MV-4-11 (cell line): ENCODE measurements around the gene MGAT1.
"Not testable (repeated sequence)": the region's sequence is repeated elsewhere in the genome, so short reads cannot be mapped to it uniquely, and the experiment has no call there.

Source experiments
- DNase-seq: peaks from one replicate; lab custom pipeline; 2025; lab: John Stamatoyannopoulos, UW

MGAT1 gene

DNA sequence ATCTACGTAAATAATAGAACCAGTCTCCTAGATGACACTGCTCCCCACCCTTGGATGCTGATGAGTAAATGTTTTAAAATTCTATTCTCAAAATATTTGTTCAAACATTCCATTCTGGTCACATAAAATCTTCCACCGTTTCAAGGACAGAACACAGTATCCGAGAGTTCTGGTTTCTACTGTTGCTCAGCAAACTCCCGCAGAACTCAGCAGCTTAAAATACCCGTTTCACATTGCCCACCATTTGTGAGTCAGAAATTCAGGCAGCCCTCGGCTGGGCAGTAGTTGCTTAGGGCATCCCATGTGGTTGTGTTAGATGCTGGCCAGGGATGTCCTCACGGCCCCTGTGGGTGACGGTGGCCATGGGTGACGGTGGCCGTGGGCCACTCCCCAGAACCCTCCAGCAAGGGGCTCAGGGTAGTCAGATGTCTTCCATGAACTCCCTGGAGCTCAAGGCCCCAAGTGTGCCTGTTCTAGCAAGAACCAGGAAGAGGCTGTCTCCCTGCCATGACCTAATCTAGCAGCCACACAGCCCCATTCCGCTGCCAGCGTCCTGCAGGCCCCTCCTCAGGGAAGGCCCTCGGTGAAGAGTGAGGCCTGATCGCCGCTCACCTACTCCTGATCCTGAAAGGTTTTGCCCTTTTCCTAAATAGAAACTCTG is 17.4 kb downstream of the MGAT1 start:
- DNase-seq = no peak

DNA sequence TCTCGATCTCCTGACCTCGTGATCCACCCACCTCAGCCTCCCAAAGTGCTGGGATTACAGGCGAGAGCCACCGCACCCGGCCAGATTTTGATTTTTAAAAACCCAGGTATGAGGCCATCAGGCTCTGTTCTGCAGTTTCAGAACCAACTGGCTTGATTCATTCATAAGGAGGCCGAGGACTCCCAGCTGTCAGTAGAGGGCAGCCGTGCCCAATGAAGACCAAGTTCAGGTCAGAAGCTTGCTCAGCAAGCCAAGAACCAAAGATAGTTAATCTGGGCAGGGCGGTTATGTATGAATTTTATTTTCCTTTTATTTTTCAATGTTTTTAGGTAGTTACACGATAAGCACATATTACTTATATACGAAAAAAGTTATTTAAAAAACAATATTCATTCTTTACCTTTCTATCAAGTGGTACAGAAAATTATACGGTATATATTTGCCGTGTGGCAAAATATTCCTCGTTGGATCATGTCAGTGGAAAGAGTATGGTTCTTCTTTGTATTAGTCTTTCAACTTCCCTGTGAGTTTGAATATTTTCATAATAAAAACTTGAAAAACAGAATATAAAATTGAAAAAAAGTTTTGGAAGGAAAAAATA is 18.0 kb downstream of the MGAT1 start:
- peak; percentile 58 for DNase-seq

DNA sequence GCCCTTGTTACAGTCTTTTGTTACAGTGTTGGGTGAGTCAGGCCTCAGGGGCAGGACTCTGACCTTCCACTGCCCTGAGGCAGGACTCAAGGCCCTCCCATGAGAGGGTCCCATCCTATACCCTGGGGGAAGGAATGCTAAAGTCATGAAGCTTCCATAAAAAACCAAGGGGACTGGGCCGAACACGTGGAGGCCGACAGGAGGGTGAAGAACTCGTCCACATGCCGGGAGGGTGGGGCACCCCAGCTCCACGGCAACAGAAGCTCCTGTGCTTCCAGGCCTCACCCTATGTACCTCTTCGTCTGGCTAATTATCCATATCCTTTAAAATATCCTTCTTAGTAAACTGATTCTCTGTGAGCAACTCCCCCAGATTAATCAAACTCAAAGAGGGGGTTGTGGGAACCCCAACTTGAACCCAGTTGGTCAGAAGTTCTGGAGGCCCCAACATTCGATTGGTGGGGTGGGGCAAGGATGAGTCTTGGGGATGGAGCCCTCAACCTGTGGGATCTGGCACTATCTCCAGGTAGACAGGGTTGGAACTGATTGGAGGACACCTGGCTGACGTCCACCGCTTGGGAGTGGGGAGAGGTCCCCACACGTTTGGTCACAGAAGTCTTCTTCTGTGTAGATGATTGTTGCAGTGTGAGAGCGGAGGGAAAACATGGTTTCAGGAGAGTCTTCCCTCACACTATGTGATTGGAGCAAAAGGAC is 19.1 kb downstream of the MGAT1 start:
- no peak for DNase-seq

DNA sequence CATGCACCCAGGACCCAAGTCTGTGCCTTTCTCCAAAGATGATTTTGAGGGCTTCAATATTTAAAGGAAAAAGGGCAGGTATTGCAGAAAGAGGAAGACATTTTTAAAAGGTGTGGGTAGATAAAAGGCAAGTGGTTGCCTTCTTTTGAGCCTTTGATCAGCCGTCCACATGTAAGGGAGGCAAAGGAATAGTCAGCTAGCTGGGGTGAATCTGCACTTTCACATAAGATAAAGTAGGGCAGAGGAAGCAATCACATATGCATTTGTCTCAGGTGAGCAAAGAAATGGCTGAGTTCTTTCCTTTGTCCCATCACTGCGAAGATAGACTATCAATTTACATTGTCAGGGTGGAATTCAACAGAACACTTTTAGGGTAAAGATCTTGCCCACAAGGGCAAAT is 19.9 kb downstream of the MGAT1 start:
- no peak for DNase-seq

DNA sequence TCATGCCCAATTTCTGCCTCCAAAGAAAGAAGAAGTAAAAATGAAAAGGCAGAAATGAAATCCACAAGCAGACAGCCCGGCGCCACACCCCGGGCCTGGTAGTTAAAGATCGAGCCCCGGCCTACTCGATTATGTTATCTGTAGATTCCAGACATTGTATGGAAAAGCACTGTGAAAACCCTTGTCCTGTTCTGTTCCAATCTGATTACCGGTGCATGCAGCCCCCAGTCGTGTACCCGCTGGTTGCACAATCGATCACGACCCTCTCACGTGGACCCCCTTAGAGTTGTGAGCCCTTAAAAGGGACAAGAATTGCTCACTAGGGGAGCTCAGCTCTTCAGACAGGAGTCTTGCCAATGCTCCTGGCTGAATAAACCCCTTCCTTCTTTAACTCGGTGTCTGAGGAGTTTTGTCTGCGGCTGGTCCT is 20.7 kb downstream of the MGAT1 start:
- DNase-seq = not testable (repeated sequence)

DNA sequence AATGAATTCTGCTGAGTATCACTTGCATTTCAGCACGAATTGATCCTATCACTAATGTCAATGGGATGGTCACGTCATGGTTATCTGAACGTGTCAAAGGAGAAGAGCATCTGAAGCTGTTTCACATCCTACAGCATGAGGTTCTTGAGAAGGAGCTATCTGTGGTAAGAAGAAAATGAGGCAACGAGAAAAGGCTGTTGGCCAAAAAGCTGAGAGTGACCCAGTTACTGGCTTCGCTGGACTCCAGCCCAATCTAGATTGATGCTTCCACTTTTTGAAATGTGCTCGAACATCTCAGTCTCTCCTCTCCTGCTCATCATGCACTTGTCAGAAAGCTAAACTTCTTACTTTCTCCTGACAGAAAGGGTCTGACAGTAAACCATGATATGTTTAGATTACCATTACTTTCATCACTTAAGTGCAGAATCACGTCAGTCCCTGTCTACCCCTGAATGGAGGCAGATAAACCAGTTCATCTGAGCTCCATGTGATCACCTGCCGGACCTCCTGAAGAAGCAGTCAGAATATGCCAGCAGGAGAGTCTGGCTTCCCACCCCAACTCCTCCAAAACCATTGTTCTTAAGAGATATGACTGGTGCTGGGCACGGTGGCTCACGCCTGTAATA is 22.5 kb downstream of the MGAT1 start:
- no peak for DNase-seq

DNA sequence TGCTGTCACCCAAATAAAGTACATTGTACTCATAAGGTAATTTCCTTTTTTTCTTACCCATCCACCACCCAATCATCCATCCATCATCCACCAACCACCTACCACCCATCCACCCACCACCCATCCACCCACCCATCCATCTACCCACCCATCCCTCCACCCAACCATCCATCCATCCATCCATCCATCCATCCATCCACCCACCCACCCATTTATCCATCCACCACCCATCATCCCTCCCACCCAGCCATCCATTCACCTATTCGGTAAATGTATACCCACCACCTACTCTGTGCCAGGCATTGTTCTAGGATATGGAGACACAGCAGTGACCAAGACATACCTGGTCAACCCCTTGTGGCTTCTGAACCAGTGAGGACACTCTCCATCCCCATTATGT is 25.1 kb downstream of the MGAT1 start:
- DNase-seq = no peak

DNA sequence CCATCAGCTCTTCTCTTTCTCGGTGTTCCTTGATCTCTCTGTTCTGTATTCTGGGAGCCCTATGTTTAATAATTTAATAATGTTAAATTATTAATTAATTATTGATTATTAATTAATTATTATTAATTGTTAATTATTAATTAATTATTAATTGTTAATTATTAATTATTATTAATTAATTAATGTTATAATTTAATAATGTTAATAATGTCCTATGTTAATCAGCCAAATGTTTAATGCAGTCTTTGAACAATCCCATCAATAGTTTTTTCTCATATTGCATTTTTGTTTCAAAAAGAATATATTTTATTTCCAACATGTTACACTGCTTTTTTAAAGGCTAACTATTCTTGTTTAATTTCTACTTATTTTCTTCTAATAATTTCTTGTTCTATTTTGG is 26.2 kb downstream of the MGAT1 start:
- no peak for DNase-seq

DNA sequence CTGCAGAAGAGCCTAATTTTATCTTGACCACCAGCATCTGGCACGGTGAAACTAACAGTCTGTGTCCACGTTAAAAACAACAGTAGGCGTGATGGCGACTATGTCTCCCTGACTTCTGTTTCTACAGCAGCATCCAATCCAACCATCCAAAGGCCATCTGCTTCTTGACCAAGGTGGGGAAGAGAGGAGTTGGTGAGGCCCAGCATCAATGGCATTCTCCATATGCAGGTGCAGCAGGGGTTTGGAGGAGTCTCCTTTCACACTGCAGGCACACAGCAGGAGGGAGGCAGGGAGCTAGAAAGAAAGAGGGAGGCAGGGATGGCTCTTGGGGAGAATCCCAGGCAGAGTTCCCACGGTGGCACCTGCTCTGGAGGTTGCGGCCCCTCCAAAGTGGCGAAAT is 27.0 kb downstream of the MGAT1 start:
- no peak for DNase-seq

DNA sequence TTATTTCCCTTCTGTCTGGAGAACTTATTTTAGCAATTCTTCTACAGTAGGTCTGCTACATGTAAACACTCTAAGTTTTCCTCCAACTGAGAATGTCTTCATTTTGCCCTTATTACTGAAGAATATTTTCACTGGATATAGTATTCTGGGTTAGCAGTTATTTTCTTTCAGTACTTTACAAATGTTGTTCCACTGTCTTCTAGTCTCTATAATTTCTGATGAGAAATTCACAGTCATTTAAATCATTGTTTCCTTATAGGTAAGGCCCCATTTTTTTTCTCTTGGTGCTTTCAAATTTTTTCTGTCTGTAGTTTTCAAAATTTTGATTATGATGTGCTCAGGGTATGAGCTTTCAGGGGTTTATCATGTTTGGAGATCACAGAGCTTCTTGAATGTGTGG is 30.8 kb downstream of the MGAT1 start:
- DNase-seq = no peak

DNA sequence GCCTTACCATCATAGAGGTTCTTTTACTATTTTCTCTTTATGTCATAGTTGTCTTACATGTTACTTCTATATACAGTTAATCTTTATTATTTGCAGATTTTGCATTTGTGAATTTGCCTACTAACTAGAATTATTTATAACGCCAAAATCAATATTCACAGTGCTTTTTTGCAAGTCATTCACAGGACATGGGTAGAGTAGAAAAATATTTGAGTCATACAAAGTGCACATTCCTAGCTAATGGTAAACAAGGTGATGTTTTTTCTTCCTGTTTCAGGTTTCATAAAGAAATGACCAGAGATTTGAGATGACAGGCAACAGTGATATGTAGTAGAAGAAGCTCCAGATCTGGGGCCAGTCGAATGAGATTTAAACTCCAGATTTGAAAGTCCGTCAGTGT is 32.8 kb downstream of the MGAT1 start:
- DNase-seq = no peak

DNA sequence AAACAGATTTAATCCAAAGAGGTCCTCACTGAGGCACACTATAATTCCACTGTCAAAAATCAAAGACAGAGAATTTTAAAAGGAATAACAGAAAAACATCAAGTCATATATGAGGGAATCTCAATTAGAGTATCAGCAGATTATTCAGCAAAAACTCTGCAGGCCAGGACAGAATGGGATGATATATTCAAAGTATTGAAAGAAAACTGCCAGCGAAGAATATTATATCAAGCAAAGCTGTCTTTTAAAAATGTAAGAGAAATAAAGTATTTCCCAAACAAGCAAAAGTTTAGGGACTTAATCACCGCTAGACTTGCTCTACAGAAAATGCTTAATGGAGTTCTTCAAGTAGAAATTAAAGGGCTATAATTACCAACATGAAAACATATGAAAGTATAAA is 47.0 kb downstream of the MGAT1 start:
- DNase-seq = no peak

DNA sequence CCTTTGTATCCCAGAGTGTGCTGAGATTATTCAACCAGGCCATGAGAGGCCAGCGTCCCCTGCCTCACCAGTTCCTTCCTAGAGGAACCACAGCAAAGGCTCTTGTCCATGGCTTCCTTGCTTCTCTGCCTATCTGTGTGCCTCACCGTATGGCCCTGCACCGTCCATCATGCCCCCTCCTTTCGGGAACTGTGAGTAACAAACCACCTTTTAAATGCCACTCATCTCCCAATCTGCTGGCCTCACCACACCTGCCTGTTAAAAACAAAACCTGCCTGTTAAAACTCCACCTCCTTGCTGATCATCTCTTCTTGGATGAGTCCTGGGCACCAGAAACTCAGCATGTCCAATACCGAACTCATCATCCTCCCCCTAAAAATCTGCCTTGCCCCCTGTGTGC is 58.4 kb downstream of the MGAT1 start:
- no peak for DNase-seq

DNA sequence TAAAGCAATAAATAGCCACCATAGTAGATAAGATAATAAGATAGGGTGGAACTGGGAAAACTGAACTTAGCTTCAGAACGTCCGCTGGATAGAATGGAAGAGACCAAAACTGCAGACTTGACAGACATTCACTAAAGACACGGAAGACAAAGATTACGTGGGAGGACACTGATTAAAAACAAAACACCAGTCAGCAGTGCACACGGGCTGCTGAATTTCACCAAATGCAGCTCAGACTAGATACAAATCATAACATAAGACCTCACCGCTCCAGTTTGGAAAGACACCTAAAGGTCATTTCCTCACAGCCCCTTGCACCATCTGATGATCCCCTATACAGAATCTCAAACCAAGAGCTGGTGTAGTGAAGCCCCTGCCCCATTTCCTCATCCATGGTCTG is 59.9 kb downstream of the MGAT1 start:
- DNase-seq = no peak

DNA sequence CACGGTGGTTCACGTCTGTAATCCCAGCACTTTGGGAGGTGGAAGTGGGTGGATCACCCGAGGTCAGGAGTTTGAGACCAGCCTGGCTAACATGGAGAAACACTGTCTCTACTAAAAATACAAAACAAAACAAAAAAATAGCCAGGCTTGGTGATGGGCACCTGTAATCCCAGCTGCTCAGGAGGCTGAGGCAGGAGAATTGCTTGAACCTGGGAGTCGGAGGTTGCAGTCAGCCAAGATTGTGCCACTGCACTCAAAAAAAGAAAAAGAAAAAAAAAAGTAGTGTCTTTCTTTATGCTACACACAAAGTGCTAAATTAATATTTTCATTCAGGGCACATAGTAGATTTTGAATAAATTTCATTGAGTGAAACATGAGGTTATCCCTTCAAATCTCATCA is 61.7 kb downstream of the MGAT1 start:
- not testable (repeated sequence) for DNase-seq

DNA sequence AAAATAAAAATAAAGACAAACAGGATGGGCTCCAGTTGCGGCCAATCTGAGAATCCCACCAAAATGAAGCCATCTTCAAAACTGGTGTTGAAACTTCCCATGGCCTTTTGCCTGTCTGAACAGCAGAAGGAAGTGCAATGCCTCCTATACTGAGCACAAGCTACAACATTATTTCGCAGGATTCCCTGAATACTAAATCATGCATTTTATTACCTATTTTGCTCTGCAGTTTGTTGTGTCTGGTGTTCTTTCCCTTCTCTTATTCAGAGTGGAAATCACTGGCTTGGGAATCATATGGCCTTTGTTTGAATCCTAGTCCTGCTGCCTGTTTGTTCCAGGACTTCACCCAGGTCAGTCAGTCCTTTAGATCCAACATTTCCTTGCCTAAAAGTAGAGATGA is 62.6 kb downstream of the MGAT1 start, which contains the start of gene OR2Y1:
TSS of gene OR2Y1 (minus strand) at position 101 of the 400 bp plus-strand sequence. CDS start at position 101, 0 bp downstream.
- no peak for DNase-seq

DNA sequence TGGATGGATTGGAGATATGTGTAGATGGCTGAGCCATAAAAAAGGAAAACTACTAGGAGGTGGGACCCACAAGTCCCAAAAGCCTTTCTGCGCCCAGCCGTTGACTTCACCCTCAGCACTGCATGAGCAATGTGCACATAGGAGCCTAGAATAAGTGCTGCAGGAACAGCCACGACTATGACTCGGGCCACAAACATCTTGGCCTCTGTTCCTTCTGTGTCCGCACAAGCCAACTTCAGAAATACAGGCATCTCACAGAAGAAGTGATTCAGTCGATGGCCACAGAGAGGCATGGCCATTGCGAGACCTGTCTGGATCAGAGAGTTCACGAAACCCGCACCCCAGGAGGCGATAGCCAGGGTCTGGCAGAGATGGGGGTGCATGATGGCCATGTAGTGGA is 63.3 kb downstream of the MGAT1 start:
- no peak for DNase-seq

DNA sequence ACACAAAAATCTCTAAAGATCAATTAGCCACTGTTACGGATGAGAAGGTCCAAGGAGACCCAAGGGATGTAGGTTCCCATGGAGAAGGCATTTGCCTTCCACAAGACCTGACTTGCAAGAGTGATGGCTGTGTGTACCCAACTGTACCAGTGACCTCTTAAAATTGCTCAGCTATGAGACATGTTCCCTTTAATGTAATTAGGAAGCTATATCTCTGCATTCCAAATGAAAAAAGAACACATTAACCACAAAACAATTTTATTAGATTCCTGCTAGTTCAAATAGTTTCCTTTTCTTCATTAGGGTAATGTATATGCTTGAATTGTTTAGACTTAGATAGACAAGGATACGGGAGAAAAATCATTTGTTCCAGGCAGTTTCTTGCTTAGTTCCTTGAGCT is 66.1 kb downstream of the MGAT1 start:
- DNase-seq = no peak
